Activated CD4-positive, CD25-positive, alpha-beta regulatory T cell (primary cell): ENCODE results near the gene TAPBP.
"Not testable (repeated sequence)": the region's sequence is repeated elsewhere in the genome, so short reads cannot be mapped to it uniquely, and the experiment has no call there.

Source experiments
- DNase-seq, 4 experiments: peaks; one replicate each; lab custom pipeline; 2025; lab: John Stamatoyannopoulos, UW

Gene TAPBP

DNA sequence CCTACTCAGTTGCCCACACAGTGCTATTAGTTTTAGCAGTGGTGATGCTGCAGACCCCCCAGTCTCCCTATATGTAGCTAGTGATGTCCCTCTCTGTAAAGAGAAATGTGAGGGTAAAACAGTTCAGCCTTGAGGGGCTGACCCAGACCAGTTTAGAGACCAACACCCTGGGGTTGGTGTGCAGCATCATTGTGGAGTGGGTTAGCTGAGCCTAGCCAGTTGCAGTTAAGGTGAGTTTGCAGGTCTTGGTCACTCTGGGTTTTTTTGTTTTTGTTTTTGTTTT is 37.4 kb downstream of the TAPBP start:
- no peak for DNase-seq

DNA sequence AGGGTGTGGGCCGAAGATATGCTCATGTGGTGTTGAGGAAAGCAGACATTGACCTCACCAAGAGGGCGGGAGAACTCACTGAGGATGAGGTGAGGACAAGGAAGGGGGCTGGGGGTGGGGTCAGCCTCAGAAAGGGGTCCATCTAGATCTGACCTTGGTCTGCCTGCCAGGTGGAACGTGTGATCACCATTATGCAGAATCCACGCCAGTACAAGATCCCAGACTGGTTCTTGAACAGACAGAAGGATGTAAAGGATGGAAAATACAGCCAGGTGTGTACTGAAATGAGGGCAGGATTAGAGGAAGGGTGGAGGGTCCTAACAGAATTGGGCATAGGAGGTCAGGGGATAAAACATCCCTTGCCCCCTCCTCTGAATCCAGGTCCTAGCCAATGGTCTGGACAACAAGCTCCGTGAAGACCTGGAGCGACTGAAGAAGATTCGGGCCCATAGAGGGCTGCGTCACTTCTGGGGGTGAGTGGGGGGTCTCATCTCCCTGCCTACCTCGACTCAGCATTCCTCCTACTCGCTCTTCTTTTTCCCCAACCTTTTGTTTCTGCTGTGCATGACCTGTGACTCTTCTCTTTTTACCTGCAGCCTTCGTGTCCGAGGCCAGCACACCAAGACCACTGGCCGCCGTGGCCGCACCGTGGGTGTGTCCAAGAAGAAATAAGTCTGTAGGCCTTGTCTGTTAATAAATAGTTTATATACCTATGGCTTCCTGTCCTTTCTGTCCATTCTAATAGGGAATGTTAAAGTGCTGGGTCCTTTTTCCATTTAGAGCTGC is 37.9 kb downstream of the TAPBP start:
- not testable (repeated sequence) for DNase-seq

DNA sequence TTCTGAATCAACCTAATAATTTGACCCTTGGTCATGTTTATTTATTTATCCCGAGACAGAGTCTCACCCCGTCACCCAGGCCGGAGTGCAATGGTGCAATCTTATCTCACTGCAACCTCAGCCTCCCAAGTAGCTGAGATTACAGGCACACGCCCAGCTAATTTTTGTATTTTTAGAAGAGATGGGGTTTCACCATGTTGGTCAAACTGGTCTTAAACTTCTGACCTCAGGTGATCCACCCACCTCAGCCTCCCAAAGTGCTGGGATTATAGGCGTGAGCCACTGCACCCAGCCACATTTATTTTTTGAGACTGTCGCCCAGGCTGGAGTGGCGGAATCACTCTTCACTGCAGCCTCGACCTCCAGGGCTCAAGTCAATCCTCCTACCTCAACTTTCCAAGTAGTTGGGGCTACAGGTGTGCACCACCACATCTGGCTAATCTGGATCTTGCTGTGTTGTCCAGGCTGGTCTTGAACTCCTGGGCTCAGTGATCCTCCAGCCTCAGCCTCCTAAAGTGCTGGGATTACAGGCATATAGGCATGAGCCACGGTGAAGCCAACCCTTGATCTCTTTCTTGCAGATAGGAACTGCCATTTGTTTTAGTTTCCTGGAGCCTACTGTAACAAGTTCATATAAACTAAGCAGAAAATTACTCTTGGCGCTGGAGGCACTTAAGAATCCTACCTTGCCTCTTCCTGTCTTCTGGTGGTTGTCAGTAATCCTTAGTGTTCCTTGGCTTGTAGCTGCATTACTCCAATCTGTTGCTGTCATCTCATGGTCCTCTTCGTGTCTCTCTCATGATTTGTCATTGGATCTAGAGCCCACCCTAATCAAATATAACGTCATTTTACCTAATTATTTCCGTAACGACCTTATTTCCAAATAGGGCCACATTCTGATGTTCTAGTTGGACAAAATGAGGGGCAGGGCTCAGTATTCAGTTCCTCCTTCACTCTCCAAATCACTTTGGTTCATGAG is 39.7 kb downstream of the TAPBP start:
- no peak for DNase-seq

DNA sequence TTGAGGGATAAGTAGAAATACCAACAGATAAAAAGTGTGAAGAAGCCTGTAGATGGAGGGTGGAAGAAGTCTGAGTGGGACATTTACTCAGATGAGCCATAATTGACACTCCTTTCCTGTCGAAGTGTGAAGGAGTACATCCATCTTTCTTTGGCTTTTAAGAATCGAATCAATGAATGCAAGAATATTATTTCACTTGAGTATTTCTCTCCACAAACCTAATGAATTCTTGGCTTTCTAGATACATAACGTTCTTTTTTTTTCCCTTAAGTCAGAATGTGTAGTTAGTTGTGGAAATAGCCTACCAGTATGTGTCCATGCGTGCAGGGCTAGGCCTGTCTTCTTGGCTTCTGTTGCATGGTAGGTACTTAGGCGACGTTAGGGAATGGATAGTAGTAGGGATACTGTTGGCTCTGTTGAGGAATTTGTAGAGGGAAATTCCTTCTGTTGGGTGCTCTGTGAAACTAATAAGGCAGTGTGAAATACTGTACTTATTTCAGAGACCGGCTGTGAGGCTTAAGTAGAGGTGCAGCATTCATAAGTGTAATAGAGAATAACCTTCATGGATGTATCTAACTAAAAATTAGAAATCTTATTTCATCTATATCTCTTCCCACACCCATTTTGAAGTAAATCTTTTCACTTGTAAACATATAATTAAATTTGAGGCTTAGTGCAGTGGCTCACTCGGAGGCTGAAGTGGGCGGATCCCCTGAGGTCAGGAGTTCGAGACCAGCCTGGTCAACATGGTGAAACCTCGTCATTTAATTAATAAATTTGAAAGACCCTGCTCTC is 40.6 kb downstream of the TAPBP start:
- no peak for DNase-seq

DNA sequence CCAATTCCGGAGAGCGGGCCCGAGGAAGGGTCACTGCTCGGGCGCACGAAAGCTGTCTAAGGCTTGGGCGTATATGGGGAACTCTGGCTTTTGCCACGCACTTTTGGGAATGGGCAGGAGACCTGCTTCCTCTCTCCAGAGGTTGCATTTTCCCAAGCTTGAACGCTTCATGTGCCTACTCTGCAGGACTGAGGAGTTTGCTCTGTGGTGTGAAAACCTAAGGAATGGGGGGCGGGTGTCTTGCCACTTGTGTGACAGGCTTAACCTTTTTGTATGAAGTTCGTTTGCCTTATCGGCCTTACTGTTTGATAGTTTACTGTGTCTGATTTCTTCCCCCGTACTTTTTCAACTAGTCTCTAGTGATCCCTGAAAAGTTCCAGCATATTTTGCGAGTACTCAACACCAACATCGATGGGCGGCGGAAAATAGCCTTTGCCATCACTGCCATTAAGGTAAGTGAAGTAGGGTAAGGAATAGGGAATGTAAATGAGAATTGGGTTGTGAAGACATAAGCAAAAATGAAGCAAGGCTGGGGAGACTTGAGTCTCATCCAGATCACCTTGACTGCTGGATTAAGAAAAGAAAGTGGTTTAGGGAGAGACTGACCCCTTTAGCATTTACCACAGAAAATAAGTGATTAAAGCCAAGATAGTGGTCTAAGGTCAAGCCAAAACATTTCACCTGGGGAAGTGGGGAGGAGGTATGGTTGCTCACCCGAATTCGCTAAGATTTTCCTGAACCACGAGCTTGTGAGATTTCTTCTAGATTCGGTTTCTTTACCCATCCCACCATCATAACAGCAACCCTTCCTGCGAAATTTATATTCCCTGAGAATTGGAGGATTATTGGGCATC is 41.4 kb downstream of the TAPBP start:
- no peak for DNase-seq

DNA sequence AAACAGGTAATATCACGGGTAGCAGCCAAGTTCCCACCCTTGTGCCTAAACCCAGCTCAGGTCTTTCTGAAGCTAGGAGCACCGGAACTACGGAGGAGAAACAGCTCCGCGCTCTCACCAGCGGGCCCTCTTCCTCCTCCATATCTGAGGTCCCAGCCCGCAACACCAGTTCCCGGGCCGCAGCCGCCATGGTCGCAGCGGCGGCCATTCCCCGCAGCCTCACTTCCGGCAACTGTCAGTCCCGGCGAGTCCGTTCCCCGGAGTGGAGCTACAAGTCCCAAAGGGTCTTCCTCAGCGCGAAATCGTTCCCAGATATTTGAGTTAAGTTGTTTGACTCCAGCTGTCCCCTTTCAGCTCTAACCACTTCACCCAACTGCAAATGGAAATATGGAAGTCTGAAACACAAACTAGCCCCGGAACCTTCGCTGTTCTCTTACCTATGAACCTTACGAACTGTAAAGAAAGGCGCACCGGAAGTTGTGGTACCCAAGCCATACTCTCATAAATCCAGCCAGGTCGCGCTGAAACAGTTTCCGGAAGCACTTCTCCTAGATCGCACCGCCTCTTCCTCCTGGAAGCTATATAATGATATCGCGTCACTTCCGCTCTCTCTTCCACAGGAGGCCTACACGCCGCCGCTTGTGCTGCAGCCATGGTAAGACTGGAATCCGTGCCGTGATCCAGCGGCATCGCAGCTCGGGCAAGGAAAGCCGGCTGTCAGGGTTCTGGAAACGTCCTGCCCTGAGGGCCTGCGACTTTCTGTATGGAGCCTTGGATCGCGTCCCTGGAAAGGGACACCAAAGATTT is 42.2 kb downstream of the TAPBP start, which contains the start of the genes RPS18 and VPS52:
Gene RPS18 (plus strand): TSS at position 608 of the 807 bp plus-strand sequence. CDS start 45 bp downstream, at position 653.
Gene VPS52 (minus strand): TSS at position 409 of the 807 bp plus-strand sequence. CDS start 201 bp downstream, at position 208.
- peak; percentile 74 to 83 (median 77) for DNase-seq

DNA sequence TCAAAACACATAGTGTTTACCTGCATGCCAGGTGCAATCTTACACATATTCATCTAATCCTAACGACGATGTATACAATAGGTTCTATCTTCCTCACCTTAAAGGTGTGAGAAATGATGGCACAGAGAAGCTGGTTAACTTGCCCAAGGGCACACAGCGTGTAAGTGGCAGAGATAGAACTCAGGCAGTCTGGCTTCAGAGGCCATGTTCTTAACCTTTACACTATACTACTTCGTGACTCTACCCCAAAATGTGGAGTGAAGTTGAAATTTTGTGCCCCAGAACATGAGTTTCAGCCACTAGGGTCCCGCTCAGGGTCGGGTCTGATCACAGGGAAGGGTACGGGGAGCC is 42.8 kb downstream of the TAPBP start:
- no peak for DNase-seq

DNA sequence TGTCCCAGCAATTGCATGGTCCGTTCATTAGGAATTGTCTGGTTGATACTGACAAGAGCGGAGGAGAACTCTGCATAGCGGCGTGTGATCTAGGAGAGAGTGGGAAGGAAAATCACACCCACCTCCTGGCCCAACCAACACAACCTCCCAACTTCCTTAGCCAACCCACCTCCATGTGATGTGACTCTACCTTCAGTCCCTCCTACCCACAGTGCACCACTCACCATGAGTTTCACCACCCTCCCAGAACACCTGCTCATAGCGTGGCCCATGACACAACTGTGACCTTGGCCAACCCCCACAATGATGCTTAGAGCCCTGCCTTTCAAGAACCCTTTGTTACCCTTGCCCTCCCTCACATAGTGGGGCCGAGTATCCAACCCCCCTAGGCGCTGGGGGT is 49.9 kb downstream of the TAPBP start:
- DNase-seq, result no peak

DNA sequence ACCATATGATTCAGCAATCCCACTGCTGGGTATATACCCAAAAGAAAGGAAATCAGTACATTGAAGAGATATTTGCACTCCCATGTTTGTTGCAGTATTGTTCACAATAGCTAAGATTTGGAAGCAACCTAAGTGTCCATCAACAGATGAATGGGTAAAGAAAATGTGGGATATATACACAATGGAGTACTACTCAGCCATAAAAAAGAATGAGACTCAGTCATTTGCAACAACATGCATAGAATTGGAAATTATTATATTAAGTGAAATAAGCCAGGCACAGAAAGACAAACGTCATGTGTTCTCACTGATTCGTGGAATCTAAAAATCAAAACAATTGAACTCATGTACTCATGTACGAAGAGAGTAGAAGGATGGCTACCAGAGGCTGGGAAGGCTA is 51.4 kb downstream of the TAPBP start:
- DNase-seq, result not testable (repeated sequence)

DNA sequence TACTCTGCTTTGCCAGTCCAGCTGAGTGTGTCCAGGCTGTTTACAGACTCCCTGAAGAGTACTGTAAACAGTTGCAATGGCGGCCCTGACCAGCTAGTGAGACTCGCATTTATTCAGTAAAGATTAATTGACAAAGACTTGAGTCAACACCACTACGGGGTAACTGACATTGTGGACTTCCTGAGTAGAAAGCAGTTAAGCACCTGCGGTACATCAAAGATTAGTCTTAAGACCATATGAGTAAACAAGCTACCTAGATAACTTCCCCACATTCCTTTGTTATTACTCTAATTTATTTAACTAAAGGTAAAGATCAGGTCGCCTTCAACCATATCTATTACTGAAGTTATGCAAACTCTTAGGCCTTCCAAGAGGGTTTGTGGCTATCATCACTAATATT is 54.8 kb downstream of the TAPBP start:
- no peak for DNase-seq

DNA sequence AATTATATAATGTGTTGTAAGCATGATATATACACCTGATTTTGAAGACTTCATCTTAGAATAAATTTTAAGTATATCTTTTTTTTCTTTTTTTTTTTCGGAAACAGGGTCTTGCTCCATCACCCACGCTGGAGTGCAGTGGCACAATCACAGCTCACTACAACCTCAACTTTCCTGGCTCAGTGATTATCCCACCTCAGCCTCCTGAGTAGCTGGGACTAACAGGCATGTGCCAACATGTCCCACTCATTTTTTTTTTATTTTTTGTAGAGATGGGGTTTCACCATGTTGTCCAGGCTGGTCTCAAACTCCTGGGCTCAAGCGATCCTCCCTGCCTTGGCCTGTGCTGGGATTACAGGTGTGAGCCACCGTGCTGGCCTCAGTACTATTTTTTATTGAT is 59.3 kb downstream of the TAPBP start:
- no peak for DNase-seq

DNA sequence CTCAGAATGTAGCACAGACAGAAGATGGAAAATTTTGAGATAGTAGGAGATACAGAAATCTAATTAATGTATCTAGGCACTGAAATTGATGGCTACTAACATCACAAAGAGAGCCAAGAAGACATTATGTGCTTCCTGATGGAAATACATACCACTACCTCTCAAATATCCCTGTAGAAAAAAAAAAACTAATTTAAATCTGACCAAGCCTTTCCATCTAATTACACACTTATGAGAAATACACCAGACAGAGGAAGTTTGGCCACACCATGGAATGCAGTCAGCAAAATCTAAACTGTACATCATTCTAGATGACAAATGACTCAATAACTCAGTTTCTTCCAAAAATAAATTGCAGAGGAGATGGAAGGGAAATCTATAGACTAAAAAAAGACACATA is 61.1 kb downstream of the TAPBP start:
- DNase-seq, result no peak

DNA sequence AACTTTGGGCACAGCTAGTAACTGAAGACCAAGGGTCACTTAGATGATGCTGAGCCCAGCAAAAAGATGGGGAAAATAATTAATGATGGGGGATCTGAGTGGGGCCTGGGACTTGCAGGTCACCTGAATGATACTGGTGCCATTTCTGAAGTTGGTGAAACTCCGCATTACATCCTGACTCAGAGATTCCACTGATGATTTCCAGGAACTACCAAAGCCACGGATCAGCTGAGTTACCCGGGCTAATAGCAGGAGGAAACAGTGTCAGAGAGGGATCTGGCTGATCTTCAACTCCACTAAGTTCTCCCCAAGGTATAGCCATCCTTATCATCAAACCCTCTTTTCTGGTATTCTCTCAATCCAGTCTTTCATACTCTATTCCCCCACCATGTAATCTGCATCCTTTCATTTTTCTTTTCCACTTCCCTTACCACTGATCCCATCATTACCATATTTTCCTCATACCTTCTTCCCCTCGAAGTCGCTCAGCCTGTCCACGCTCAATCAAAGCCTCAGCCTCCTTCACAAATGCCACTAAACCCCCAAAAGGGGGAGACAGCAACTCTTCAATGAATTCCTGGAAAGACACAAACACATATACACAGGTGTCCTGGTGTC is 62.4 kb downstream of the TAPBP start:
- no peak for DNase-seq

DNA sequence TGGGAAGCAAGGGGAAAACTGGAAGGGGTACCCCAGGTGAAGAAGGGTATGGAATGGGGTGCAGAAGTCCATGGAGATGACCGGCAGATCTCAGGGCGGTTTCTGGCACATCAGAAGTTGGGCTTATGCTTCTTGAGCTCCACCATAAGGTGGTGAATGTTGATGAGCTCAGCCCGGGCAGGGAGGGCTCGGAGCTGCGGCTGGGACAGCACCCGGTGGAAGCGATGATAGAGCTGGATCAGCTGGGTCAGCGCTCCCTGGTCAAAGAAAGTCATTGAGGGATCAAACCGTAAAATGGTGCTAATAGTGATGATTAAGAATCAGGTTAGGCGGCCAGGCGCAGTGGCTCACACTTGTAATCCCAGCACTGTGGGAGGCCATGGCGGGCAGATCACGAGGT is 63.1 kb downstream of the TAPBP start:
- DNase-seq, result no peak

DNA sequence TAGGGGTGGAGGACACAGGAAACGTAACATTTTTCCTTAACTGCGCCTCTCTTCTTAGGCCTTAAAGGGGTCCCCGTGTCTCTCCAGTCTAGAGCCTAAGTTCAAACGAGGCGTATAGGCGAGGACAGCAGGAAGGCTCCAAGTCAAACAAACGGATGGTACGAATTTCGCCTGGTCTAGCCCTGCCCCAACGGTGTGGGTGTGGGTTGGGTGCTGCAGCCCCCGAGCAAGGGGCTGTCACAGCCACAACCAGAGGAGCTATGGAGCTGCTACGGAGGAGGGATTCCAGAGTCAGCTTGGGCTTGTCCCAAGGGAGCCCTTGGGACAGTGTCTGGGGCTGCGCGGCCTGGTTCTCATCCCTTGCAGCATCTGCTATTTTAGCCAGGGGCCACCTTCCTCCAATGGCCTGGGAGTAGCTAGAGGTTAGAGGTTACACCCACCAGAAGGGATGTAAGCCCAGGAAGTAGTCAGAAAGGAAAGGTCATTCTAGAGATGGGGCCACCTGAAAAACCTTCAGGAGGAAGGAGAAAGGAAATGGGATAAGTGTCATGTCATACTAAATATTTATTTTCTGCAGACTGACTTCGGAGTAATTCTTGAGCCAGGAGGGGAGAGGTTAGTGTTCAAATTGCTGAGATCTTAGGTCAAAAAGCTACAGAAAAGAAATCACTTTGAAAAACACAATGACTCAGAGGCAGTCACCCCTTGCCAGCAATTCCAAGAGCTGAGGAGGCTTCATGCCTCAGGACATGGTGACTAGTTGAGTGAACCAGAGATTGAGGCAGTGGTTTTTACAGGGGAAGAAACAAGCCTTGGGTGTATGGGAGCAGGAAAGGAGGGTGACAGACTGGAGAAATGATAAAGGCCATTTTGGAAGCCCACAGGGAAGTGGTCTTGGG is 63.9 kb downstream of the TAPBP start:
- no peak for DNase-seq
